ENCODE measurements around the gene SMPD3.
A peak's percentile ranks its signal among the peaks of the same experiment; 100 is the strongest.

The SMPD3 gene

GRCh38 chr16:68434624-68435210 is 13.6 kb downstream of the SMPD3 start:
- no peak for DNase-seq (ENCODE audit: low read depth)

GRCh38 chr16:68433316-68433715 is 15.0 kb downstream of the SMPD3 start:
- DNase-seq (ENCODE audit: low read depth) = no peak

GRCh38 chr16:68432701-68433100 is 15.6 kb downstream of the SMPD3 start:
- no peak for DNase-seq (ENCODE audit: low read depth)

GRCh38 chr16:68429076-68429854 is 19.0 kb downstream of the SMPD3 start:
- DNase-seq (ENCODE audit: low read depth) = no peak

GRCh38 chr16:68427649-68428303 is 20.5 kb downstream of the SMPD3 start:
- no peak for DNase-seq (ENCODE audit: low read depth)

- no peak for DNase-seq (ENCODE audit: low read depth)
Measured at GRCh38 chr16:68426347-68426652, 22.0 kb downstream of the SMPD3 start.

- no peak for DNase-seq (ENCODE audit: low read depth)
Measured at GRCh38 chr16:68425498-68426346, 22.6 kb downstream of the SMPD3 start.

GRCh38 chr16:68423771-68424170 is 24.5 kb downstream of the SMPD3 start:
- DNase-seq (ENCODE audit: low read depth) = no peak

- no peak for DNase-seq (ENCODE audit: low read depth)
Measured at GRCh38 chr16:68422396-68422960, 25.8 kb downstream of the SMPD3 start.

GRCh38 chr16:68421076-68421475 is 27.2 kb downstream of the SMPD3 start:
- no peak for DNase-seq (ENCODE audit: low read depth)

GRCh38 chr16:68420366-68420942 is 27.9 kb downstream of the SMPD3 start:
- DNase-seq (ENCODE audit: low read depth) = no peak

GRCh38 chr16:68417711-68418301 is 30.5 kb downstream of the SMPD3 start:
- DNase-seq (ENCODE audit: low read depth) = peak; percentile 46

GRCh38 chr16:68416057-68417046 is 32.0 kb downstream of the SMPD3 start:
- DNase-seq (ENCODE audit: low read depth) = no peak

- no peak for DNase-seq (ENCODE audit: low read depth)
Measured at GRCh38 chr16:68414581-68414980, 33.7 kb downstream of the SMPD3 start.

GRCh38 chr16:68412061-68412460 is 36.2 kb downstream of the SMPD3 start:
- no peak for DNase-seq (ENCODE audit: low read depth)

GRCh38 chr16:68411086-68411485 is 37.2 kb downstream of the SMPD3 start:
- no peak for DNase-seq (ENCODE audit: low read depth)

GRCh38 chr16:68408967-68409366 is 39.3 kb downstream of the SMPD3 start:
- DNase-seq (ENCODE audit: low read depth) = no peak

- no peak for DNase-seq (ENCODE audit: low read depth)
Measured at GRCh38 chr16:68408428-68408827, 39.9 kb downstream of the SMPD3 start.

- DNase-seq (ENCODE audit: low read depth) = no peak
Measured at GRCh38 chr16:68406458-68407152, 41.7 kb downstream of the SMPD3 start.

Measured in stimulated activated CD8-positive, alpha-beta memory T cell treated with anti-CD3 and anti-CD28 coated beads, Interleukin-12 subunit alpha, Interleukin-12 subunit beta, amount 100 ng/mL, for 4 hours (primary cell).